ENCODE data around the gene PCDHGC5. TPM values are rescaled to one million over a fixed set of nuclear protein-coding genes. Genes with fewer than 3 reads are reported as not detected.

The PCDHGC5 gene
- total RNA-seq, 1 experiment from 2014 or later = 0.25 TPM

DNA sequence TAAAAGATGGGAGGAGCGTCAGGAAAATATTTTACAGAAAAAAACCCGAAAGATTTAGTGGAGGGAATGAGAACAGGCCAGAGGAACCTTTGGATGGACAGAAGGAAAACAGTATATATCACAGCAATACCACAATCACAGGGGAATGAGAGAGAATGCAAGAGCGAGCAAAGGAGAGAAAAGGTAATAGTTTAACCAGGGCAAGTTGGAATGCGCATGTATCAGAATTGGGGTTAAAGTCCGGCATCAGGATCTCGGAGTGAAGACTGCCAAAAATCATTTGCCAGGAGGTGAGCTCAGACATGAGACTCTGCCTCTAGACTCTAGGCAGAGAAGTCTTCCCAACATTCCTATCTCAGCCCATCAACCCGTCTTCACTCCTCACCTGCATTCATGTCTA is 36.8 kb downstream of the PCDHGC5 start:
- TF ChIP-seq, protein P1, sequence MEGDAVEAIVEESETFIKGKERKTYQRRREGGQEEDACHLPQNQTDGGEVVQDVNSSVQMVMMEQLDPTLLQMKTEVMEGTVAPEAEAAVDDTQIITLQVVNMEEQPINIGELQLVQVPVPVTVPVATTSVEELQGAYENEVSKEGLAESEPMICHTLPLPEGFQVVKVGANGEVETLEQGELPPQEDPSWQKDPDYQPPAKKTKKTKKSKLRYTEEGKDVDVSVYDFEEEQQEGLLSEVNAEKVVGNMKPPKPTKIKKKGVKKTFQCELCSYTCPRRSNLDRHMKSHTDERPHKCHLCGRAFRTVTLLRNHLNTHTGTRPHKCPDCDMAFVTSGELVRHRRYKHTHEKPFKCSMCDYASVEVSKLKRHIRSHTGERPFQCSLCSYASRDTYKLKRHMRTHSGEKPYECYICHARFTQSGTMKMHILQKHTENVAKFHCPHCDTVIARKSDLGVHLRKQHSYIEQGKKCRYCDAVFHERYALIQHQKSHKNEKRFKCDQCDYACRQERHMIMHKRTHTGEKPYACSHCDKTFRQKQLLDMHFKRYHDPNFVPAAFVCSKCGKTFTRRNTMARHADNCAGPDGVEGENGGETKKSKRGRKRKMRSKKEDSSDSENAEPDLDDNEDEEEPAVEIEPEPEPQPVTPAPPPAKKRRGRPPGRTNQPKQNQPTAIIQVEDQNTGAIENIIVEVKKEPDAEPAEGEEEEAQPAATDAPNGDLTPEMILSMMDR (IDR thresholded peaks at IDR 0.05; ENCODE audit: insufficient read depth in 1 of 2, low read depth in 1 of 2, low read length in 1 of 2, severe bottlenecking in 1 of 2, unreplicated experiment in 1 of 2) = no peak
- intact Hi-C loops (cut with micrococcal nuclease; ENCODE audit: unreplicated experiment) = loop anchor here (1.0 kb wide), 3 partner anchors 33 to 302 kb away; partner anchors contain the start of gene PCDHB14
- Histone ChIP-seq H3K4me3 (ENCODE audit: low read depth, low read length) (no peak overlapping the region), H3K27me3 (replicated peaks; ENCODE audit: control insufficient read depth, insufficient read depth, low read length) (no peaks in the 10 kb centered on the region), H3K4me1 (peaks cover 29% of the 10 kb centered on the region), H3K36me3 (ENCODE audit: control insufficient read depth, insufficient read depth, low read length) (peaks cover 4% of the 10 kb centered on the region; the same call in 1 of the 2 replicates), H3K9me3 (no peaks in the 10 kb centered on the region)
- peak; percentile 58 to 66 for DNase-seq
- Mint-ChIP-seq H3K9me3 (ENCODE audit: unreplicated experiment) (no peaks in the 10 kb centered on the region), H3K4me3 (ENCODE audit: unreplicated experiment) (peak overlapping the region; percentile 5), H3K36me3 (ENCODE audit: insufficient read depth, unreplicated experiment) (peaks cover 18% of the 10 kb centered on the region), H3K27me3 (ENCODE audit: insufficient read depth, unreplicated experiment) (no peaks in the 10 kb centered on the region), H3K4me1 (ENCODE audit: low read depth, unreplicated experiment) (peaks cover 21% of the 10 kb centered on the region), H3K27ac (ENCODE audit: unreplicated experiment) (peak overlapping the region; percentile 40)
- no TSS peak for BruUV-seq (replicated peaks)
- ChIA-PET POLR2A (interaction anchor here (1.1 kb wide), 1 partner anchor 205 kb away, joined by 3 read pairs; the partner anchor contains the start of gene TAF7), CTCF (interaction anchor here (1.0 to 2.9 kb wide), 5 partner anchors 11 to 128 kb away, joined by 3 to 21 read pairs (median 4); partner anchors contain the start of genes PCDHGA10 and PCDHGB5)

DNA sequence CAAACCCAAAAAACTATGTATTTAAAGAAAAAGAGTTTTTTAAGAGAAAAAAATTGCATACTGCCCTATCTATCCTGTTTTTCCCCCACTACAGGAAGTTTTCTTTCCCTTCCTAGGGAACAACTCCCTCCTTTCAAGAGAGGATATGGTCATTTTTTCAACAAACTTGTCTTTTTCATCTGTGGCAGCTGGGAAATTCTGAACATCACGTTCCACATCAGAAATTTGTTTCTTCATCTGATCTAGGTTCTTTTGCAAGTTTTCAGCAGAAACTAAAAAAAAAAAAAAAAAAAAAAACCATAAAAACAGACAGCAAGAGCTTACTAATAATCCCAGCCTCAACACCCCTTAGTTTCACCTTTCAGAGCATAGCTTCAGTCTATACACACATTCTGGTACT is 38.5 kb downstream of the PCDHGC5 start:
- Histone ChIP-seq H3K9me3 (no peaks in the 10 kb centered on the region), H3K27me3 (replicated peaks; ENCODE audit: control insufficient read depth, insufficient read depth, low read length) (no peaks in the 10 kb centered on the region), H3K4me3 (ENCODE audit: low read depth, low read length) (no peak overlapping the region), H3K4me1 (peaks cover 29% of the 10 kb centered on the region), H3K36me3 (ENCODE audit: control insufficient read depth, insufficient read depth, low read length) (peaks cover 4% of the 10 kb centered on the region; the same call in 1 of the 2 replicates)
- CTCF ChIA-PET = no interaction called here
- H3K36me3 Mint-ChIP-seq (ENCODE audit: insufficient read depth, unreplicated experiment) = peaks cover under 1% of the 10 kb centered on the region
- TF ChIP-seq, protein P1 (IDR thresholded peaks at IDR 0.05; ENCODE audit: insufficient read depth in 1 of 2, low read depth in 1 of 2, low read length in 1 of 2, severe bottlenecking in 1 of 2, unreplicated experiment in 1 of 2) = no peak
- no peaks in the 10 kb centered on the region for H3K27me3 Mint-ChIP-seq (ENCODE audit: insufficient read depth, unreplicated experiment)
- H3K27ac Mint-ChIP-seq (ENCODE audit: unreplicated experiment) = peak overlapping the region; percentile 15
- intact Hi-C loops (cut with micrococcal nuclease; ENCODE audit: unreplicated experiment) = no loop called here
- no TSS peak for BruUV-seq (replicated peaks)
- peaks cover 21% of the 10 kb centered on the region for H3K4me1 Mint-ChIP-seq (ENCODE audit: low read depth, unreplicated experiment)
- no peak overlapping the region for H3K4me3 Mint-ChIP-seq (ENCODE audit: unreplicated experiment)
- POLR2A ChIA-PET = no interaction called here
- no peak for DNase-seq
- no peaks in the 10 kb centered on the region for H3K9me3 Mint-ChIP-seq (ENCODE audit: unreplicated experiment)

DNA sequence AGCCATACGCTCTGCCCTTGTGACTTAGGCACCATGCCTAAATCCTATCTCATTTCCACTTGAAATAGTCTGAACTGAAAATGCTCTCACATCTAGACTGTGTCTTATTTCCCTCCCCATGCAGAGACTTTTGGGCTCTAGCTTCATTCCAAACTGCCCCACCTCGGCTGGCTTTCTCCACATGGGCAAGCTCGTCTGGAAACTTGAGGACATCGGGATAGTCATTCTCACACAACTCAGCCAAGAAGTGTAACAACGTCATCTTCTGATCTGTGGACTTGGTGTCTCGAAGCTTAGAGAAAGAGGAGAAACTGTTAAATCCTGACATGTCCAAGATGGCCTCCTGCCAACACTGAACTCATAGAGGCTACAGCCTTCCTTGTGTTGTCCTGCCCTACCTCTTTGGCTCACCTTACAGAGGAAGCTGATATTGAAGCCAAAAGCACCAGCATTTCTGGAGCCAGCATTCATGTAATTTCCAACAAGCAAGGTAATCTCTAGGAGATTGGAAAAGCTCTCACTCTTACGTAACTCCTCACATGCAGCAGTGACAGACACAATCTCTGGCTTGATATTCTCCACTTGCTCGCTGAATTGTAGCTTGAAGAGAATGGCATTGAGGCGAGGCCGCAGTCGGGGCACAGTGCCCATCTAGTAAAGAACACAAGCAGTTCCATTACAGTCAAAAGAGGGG is 39.6 kb downstream of the PCDHGC5 start:
- Histone ChIP-seq H3K4me1 (peaks cover 29% of the 10 kb centered on the region), H3K4me3 (ENCODE audit: low read depth, low read length) (no peak overlapping the region), H3K36me3 (ENCODE audit: control insufficient read depth, insufficient read depth, low read length) (peaks cover 4% of the 10 kb centered on the region), H3K9me3 (no peaks in the 10 kb centered on the region), H3K27me3 (replicated peaks; ENCODE audit: control insufficient read depth, insufficient read depth, low read length) (no peaks in the 10 kb centered on the region)
- peaks cover 21% of the 10 kb centered on the region for H3K4me1 Mint-ChIP-seq (ENCODE audit: low read depth, unreplicated experiment)
- H3K9me3 Mint-ChIP-seq (ENCODE audit: unreplicated experiment) = no peaks in the 10 kb centered on the region
- no peak overlapping the region for H3K27ac Mint-ChIP-seq (ENCODE audit: unreplicated experiment)
- no peak for DNase-seq
- no peaks in the 10 kb centered on the region for H3K27me3 Mint-ChIP-seq (ENCODE audit: insufficient read depth, unreplicated experiment)
- H3K36me3 Mint-ChIP-seq (ENCODE audit: insufficient read depth, unreplicated experiment) = no peaks in the 10 kb centered on the region
- no peak overlapping the region for H3K4me3 Mint-ChIP-seq (ENCODE audit: unreplicated experiment)
- ChIA-PET CTCF (interaction anchor here (1.3 kb wide), 1 partner anchor 35 kb away, joined by 5 read pairs; no protein-coding TSS in a partner anchor), POLR2A (no interaction called here)
- TF ChIP-seq, protein P1 (IDR thresholded peaks at IDR 0.05; ENCODE audit: insufficient read depth in 1 of 2, low read depth in 1 of 2, low read length in 1 of 2, severe bottlenecking in 1 of 2, unreplicated experiment in 1 of 2) = no peak
- TSS peak; percentile 39 for BruUV-seq (replicated peaks)
- intact Hi-C loops (cut with micrococcal nuclease; ENCODE audit: unreplicated experiment) = no loop called here

Data from Caco-2 (cell line).